HL-60 (cell line): ENCODE results near the gene STH.

Experiments used
- DNase-seq, 2 experiments: peaks; one replicate each; pipeline ENCODE4 v3.0.0-alpha.2; 2010 to 2020; ENCODE audit warnings: low read depth in 1 of 2, low spot score in 1 of 2
- H3K27ac ChIP-seq: fragments of 250-450 bp; sonication (Bioruptor Pico); replicated peaks from 2 replicates; pipeline ENCODE4 v1.5.1; 2020; ENCODE audit warnings: mild to moderate bottlenecking, moderate library complexity
- H3K27me3 ChIP-seq: fragments of 250-450 bp; sonication (Bioruptor Pico); 2 replicates; pipeline ENCODE4 v1.5.1; 2021; ENCODE audit warnings: mild to moderate bottlenecking, moderate library complexity; ENCODE audit not compliant: insufficient read depth, poor library complexity, severe bottlenecking
- H3K4me3 ChIP-seq: replicated peaks from 2 replicates; pipeline ENCODE4 v1.5.1; 2011; ENCODE audit warnings: mild to moderate bottlenecking, control low read depth, low read length; ENCODE audit not compliant: insufficient read depth
- CTCF ChIP-seq: IDR thresholded peaks from one replicate; pipeline ENCODE4 v1.5.1; 2011; ENCODE audit warnings: low read length, control low read depth, inconsistent platforms; ENCODE audit not compliant: insufficient read depth
- GABPA ChIP-seq: IDR thresholded peaks from 2 replicates; pipeline ENCODE4 v1.6.1; 2012; ENCODE audit warnings: low read depth
- POLR2AphosphoS5 ChIP-seq: IDR thresholded peaks from 2 replicates; pipeline ENCODE4 v1.6.1; 2012; ENCODE audit warnings: low read depth
- REST ChIP-seq: IDR thresholded peaks from 2 replicates; pipeline ENCODE4 v1.6.1; 2012; ENCODE audit warnings: low read depth; ENCODE audit not compliant: insufficient replicate concordance
- SPI1 ChIP-seq: IDR thresholded peaks from 2 replicates; pipeline ENCODE4 v1.6.1; 2012; ENCODE audit warnings: low read depth, mild to moderate bottlenecking, borderline replicate concordance

The STH gene

DNA sequence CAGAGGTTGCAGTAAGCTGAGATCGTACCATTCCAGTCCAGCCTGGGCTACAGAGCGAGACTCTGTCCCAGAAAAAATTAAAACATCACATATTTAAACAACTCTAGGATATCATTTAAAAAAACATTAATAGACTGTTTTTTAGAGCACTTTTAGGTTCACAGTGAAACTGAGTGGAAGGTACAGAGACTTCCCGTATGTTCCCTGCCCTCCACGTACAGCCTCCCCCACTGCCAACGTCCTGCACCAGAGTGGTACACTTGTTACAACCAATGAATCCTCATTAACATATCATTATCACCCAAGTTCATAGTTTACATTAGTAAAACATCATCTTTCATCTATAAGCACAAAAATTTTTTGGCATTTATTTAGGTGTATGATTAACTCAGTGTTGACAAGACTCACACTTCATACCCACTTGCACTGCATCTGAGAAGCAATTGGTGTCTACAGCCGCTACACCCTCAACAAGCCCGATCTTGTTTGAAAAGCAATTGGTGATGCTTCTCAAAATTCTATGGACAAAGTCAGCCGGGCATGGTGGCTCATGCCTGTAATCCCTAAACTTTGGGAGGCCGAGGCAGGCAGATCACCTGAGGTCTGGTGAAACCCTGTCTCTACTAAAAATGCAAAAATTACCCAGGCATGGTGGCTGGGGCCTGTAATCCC lies 39.9 kb upstream of the STH start:
- no peak overlapping the region for H3K4me3 ChIP-seq
- H3K27ac ChIP-seq: no peak overlapping the region
- no peak for TF ChIP-seq POLR2AphosphoS5
- no peak for TF ChIP-seq GABPA
- no peak for TF ChIP-seq CTCF
- TF ChIP-seq SPI1: no peak
- no peak for TF ChIP-seq REST
- no peaks in the 10 kb centered on the region for H3K27me3 ChIP-seq
- no peak for DNase-seq

DNA sequence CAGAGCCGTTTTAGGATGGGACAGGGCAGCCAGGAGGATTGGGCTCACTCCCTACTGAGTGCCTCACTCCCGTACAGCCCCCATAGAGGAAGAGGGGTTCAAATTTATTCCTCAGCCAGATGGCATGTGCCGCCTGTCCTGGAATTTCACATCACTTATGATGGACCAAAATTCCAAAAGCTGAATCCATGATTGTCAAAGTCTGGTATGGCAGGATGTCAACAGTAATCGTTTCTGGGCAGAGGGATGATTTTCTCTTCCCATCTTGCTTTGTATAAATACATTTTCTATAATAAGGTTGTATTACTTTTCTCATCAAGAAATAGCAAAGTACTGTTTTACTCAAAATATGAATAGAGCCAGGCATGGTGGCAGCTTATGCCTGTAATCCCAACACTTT lies 38.7 kb upstream of the STH start:
- H3K27ac ChIP-seq: no peak overlapping the region
- H3K27me3 ChIP-seq: no peaks in the 10 kb centered on the region
- H3K4me3 ChIP-seq: no peak overlapping the region
- DNase-seq: no peak
- no peak for TF ChIP-seq POLR2AphosphoS5
- TF ChIP-seq GABPA: no peak
- no peak for TF ChIP-seq SPI1
- TF ChIP-seq REST: no peak
- no peak for TF ChIP-seq CTCF

DNA sequence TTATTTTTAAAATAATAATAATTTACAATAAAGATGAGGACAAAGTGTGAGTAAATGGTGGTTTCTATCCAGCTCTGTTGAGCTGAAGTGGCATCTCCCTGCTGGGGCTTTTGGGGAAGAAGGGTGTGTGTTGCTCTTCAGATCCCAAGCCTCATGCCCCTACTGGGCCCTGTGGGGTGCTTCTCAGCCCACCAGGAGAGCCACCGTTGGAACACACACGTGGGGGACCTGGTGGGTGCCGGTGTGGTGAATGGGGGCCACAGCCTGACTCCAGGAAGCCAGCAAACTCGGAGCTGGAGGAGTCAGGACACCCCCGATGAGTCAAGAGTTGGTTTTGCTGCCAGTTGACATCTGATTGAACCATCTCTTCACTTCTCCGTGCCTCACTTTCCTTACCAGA lies 37.8 kb upstream of the STH start:
- DNase-seq: no peak
- Histone ChIP-seq H3K4me3 (no peak overlapping the region), H3K27me3 (peaks cover 5% of the 10 kb centered on the region), H3K27ac (no peak overlapping the region)
- TF ChIP-seq SPI1: no peak
- no peak for TF ChIP-seq GABPA
- TF ChIP-seq CTCF: no peak
- TF ChIP-seq POLR2AphosphoS5: no peak
- TF ChIP-seq REST: no peak
